DMS53 treated with DMSO at 0.1 percent for 48 hours (cell line): ENCODE data around the gene PDCD7.
"Not testable (repeated sequence)": the region's sequence is repeated elsewhere in the genome, so short reads cannot be mapped to it uniquely, and the experiment has no call there.

Experiments used
- DNase-seq: peaks from one replicate; lab custom pipeline; 2025; ENCODE audit not compliant: unreplicated experiment; lab: John Stamatoyannopoulos, UW

Gene PDCD7

DNA sequence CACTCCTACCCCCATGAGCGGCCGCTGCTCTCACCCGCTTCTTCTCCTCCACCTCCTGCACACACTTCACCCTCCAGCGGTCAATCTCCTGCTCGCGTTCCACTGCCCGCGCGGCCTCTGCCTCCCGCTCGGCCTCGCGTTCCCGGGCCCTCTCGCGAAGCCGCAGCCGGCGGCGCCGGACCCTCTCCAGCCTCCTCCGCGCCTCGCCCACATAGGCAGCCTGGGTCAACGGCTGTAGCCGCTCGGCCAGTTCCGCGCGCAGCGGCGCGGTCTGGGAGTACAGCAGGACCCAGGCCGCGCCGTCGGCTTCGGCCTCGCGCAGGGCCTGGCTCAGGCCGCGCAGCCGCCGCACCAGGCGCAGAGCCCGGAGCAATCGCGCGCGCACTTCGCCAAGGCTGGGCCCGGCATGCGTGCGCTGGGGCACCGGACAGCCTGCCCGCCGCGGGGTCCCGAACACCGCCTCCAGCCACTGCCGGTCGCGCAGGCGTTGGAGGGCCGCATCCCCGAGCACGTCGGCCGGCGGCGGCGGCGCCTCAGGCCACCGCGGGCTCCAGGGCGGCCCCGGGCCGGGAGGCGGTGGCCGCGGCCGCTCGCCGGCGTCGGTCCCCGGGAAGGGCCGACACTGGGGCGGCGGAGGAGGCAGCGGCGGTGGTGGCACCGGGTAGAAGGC is 595 bp downstream of the PDCD7 start:
- no peak for DNase-seq

DNA sequence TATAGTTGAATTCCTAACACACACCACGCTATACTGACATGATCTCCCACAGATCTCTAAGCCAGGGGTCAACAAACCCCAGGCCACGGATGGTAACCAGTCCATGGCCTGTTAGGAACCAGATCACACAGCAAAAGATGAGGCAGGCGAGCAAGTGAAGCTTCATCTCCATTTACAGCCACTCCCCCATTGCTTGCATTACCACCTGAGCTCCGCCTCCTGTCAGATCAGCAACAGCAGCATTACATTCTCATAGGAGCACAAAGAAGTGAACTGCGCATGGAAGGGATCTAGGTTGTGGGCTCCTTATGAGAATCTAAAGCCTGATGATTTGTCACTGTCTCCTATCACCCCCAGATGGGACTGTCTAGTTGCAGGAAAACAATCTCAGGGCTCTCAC is 2.7 kb downstream of the PDCD7 start:
- DNase-seq: no peak

DNA sequence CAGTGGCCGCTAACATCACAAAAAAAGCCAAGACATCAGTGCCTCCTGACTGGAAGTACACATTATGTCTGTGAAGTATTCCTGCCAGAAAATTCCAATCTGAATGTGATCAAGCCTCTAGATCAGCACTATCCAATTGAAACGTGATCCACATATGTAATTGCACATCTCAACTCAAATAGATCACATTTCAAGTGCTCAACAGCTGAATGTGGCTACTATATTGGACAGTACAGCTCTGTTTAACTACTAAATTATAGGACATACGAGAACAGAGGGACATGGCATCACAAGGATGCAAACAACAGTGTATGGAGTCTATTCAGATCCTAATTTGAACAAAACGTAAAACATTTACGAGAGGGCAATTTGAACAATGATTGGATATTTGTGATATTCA is 18.1 kb downstream of the PDCD7 start:
- DNase-seq: no peak

DNA sequence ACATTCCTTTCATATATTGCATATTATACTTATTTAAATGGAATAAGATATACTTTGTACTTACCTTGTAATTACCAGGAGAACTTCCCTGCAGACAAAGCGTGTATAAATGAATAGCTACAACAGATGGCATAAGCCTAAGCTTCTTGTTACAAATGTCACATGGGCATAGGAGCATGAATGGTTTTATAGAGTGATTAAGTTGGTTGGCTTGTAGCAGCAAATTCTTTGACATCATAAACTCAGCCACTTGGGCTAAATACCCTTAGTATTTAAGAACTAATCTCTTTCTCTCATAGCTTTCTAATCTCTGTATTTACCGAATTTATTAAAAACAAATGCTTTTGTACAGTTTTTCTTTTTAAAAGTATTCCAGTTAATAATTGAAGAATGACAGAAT is 18.5 kb downstream of the PDCD7 start, which contains the start of gene UBAP1L:
TSS of gene UBAP1L (minus strand) at position 115 of the 400 bp plus-strand sequence. CDS start 8,985 bp downstream, outside the sequence.
- DNase-seq: no peak

DNA sequence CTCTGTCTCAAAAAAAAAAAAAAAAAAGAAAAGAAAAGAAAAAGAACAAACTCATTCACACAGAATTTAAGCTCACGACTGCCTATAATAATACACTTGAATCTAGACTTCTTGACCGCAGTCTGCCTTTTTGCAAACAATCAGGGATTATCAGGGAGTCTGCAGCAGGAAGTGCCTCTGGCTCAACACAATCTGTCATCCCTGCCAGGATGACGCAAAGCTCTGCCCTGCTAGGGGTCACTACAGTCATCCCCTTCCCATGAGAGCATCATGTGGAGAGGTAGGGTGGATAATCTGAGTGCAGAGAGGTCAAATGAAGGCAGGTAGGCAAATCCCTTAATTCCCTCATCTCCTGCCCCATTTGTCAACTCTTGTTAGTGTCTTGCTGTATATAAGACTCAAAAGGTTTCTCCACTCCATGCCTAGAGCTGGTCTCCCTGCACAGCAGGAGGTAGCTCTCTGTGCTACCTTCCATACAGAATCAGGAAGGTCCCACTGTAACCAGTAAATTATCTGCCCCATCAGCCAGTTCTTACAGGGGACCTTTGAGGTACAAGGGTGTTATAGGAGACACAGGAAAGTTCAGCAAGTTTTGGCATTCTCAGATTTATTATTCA is 22.8 kb downstream of the PDCD7 start:
- no peak for DNase-seq

DNA sequence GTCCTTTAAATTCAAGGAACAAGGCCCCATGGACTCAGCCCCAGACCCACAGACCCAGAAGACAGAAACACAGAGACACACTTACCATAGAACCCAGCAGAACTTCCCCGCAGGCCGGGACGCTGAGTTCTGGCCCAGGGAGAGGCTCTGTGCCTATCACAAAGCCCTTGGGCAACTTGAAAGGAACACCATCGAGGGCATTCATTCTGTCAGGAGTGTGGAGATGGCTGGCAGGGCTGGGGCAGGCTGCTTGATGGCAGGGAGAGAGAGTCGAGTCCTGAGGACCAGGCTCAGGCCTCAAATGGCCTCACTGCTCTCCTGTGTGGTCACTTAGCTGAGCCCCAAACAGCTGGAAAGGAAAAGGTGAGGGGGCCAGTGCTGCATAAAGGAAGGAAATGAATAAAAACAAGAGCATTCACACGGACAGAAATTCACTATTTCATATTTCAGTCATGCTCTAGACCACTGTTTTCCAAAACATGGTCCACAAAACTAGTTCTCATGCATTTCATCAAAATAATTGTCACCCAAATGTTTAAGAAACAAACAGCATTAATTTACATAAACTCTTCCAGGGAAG is 27.5 kb downstream of the PDCD7 start:
- DNase-seq: no peak

DNA sequence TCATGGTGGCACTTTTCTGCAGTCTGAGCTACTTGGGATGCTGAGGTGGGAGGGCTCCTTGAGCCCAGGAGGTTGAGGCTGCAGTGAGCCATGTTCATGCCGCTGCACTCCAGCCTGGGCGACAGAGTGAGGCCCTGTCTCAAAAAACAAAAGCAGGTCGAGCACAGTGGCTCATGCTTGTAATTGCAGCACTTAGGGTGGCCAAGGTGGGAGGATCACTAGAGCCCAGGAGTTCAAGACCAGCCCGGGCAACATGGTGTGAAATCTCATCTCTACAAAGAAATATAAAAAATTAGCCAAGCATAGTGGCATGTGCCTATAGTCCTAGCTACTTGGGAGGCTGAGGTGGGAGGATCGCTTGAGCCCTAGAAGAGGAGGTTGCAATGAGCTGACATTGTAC is 28.6 kb downstream of the PDCD7 start:
- no peak for DNase-seq

DNA sequence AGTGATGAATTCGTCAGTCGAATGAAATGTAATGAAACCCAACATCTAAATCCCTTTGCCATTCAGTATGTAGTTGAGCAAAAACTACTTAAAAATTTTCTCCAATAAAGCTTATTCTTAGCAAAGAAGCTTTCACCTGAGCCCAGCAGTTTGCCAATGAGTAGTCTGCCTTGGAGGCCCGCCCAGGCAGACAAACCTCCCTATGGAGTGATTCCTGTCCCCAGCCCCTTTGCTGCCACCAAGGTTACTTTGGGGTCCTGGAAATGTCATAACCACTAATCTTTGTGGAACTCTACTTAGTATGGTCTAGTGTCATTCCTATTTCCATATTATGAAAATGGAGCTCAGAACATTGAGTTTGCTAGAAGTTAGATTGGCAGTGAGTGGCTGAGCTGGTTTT is 30.7 kb downstream of the PDCD7 start:
- no peak for DNase-seq

DNA sequence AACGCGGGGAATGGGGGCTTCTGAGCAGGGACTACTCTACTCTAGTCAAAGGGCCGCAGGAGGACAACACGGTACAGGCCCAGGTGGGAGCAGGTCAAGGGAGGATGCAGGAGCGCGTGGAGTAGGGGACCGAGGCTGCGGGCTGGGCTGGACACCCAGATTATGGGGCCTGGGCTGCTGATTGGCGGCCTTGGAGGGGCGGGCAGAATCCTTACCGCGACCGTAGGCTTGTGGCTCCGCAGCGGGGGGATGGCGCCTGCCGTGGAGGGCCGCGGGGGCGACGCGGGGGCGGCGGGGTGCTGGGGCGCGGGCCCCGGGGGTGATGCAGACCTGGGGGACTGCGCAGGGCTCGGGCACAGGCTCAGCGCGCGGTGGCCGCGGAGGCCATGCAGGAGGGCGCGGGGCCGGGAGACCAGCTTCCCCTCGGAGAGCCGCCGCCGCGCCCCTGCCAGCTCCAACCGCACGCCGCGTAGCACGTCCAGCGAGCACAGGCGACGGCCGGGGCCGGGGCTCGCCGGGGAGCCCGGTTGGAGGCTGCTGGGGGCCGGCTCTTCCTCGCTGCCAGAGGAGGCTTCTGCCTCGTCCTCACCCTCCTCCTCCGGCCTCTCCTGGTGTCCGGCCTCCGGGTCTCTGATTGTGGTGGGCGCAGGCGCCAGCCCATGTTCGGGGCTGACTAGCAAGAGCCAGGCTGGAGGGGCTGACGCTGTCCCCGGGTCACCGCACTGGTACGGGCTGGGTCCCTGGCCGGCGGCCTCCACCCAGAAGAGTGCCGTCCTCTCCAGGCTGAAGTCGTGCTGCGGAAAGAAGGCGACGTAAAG is 31.5 kb downstream of the PDCD7 start:
- DNase-seq: no peak

DNA sequence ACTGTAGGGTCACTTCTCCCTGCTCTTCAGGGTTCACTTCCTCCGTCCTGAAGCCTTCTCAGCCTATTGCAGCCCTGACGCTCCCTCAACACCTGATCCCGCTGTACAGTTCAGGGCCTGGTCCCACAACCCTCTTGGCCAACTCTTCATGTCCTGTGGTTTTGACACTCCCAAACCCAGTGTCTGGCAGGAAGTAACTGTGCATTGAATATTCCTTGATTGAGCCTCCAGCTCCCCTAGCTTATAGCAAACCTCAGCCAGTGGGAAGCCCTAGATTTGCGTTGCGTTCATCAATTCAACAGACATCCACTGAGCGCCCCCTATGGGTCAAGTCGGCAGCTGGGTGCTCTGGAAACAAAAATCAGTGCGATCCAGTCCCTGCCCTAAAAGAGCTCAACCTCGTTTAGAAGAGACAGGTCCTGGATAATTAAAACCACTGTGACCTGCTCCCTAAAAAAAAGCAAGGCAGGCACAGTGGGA is 32.2 kb downstream of the PDCD7 start:
- DNase-seq: no peak

DNA sequence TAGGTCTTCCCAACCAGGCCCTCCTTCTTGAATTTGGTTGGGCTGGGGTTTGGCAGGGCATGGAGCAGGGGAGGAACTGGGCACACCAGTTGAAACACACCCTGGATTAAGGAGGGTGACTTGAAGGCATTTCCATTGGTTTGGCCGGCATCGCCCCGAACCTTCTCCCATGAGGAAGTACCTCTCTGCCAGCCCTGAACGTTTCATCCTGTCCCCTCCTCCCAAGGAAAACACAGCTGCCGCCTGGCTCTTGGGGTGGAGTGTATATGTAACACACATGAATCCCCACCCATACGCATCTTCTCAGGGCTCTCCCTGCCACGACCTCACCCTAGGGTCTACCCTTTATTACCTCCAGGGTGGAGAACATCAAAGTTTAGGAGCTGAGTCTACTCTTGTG is 33.2 kb downstream of the PDCD7 start:
- no peak for DNase-seq

DNA sequence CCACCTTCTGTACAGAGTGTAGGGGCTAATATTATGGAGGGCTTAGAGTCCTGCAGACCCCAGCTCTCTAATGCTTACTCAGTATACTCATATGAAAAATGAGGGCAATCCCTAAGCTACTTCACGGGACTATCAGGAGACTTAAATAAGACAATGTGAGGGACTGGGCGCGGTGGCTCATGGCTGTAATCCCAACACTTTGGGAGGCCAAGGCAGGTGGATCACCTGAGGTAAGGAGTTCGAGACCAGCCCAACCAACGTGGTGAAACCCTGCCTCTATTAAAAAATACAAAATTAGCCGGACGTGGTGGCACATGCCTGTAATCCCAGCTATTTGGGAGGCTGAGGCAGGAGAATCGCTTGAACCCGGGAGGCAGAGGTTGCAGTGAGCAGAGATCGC is 33.8 kb downstream of the PDCD7 start:
- DNase-seq: not testable (repeated sequence)

DNA sequence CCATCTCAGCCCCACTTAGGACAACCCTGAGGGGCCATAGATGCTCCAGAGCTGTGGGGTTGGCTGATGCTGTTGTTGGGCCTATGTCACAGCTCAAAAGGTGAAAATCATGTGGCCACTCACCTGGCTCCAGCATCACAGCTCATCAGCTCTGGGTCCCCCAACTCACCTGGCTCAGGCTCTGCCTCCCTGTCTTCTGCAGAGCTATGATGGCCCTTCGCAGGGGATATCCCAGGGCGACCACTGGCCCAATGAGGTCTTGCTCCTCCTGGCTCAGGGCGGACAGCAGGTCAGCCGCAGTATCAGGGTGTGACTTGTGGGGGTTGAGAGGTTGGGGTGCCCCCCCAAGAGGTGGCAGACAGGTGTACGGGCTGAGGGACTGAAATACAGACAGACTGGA is 34.3 kb downstream of the PDCD7 start:
- DNase-seq: no peak

DNA sequence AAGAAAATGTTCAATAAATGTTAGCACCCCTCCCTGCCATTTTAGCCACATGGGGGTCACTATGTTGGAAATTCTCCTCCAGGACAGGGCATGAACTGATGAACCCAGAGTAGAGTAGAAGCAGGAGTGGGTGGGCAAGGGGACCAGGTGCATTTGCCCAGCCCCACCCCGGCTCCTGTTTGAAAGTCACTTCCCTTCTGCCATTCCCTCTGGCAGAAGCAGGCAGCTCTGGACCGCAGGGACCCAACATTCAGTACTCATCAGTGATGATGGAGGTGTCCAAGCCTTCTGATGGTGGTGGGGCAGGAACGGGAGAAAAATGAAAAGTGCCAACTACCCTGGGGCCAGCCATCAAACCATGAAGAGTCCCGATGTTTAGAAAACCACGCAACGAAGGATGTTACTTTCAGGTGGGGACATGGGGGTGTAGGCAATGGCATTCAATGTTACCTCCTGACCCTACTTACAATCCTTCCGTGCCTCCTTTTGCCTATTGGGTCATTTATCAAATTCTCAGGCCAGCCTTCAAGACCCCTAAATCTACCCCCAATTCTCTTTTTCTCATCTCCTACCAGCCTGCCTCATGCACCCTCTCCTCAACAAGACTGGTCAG is 35.9 kb downstream of the PDCD7 start:
- no peak for DNase-seq

DNA sequence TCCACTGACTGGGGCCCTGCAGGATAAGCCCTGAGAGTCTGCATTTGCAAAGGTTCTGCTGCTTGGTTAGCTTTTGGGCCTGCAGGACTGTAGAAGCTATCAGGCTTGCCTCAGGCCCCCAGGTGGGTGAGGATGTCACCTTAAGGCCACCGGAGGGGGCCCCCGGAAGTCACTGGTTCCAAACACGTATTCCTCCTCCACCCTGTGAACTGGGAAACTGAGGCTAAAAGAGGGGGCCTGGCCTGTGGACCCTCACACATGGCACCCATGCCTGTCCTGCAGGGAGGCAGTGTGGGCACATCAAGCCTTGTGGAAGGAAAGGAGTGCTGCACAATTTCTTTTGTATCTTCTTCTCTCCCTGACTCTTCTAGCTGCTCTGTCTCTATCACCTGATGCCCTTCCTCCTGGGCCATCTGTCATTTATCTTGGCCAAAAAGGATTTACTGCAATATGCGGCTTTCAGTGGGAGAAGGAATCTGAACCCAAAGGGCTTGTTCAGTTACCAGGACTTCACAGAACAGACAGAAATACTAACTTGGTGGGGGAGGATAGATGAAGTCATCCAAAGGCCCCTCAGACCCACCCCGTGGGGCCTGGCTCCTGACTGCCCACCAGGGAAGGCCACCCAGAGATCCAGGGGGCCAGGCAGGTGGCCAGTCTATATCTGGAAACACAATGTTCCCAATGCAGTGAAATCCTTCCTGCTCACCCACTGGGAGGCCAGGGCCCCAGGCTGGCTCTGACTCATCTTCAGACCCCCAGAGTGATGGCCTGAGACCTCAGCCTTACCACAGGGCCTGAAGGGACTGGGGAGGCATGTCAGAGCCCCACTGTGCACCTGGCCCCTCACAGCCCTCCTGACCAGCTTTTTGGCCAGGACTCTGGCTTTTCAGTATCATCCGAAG is 36.9 kb downstream of the PDCD7 start:
- no peak for DNase-seq

DNA sequence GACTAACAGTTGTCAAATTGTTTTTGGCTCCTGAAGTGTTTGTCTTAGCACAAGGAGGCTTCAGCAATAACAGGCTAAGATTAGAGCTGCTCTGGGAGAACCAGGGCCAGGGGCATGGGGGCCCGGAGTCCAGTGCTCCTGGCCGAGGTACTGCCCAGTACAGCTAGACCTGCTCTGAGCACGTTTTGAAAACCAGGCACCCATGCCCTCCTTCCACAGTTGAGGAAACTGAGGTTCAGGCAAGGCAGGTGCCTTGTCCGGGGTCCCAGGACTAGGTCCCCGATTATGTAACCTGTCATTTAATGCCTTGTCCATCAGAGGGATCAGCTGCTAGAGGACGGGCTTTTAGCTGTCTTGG is 37.9 kb downstream of the PDCD7 start:
- DNase-seq: no peak

DNA sequence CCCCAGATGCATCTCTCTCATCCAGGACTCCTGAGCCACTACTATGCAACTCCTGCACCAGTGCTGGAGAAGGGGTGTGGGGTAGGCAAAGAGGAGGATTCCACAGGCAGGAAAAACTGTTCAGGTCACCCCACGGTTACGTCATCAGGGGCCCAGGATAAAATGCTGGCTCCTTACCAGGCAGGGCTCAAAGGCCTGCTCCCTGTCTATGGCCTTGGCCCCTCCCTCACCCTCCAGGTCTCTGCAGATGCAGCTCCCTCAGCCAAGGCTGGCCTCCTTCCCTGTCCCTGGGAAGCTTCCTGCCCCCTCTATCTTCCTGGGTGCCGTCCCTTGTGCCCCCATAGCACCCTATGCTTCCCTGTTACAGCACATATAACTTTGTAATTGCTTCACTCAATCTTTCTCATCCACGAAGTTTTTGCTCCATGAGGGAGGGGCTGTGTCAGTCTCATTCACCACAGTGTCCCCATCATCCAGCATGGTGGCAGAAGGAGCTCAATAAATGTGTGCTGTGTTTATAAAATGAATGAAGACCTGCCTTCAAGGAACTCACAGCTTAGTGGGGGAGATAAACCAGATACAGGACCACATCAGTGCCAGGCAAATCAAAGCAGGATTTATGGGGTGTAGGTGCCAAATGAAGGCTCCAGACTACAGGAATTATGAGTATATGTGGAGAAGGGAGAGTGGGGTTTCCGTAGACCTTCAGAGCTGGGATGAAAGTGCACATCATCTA is 38.4 kb downstream of the PDCD7 start:
- DNase-seq: no peak

DNA sequence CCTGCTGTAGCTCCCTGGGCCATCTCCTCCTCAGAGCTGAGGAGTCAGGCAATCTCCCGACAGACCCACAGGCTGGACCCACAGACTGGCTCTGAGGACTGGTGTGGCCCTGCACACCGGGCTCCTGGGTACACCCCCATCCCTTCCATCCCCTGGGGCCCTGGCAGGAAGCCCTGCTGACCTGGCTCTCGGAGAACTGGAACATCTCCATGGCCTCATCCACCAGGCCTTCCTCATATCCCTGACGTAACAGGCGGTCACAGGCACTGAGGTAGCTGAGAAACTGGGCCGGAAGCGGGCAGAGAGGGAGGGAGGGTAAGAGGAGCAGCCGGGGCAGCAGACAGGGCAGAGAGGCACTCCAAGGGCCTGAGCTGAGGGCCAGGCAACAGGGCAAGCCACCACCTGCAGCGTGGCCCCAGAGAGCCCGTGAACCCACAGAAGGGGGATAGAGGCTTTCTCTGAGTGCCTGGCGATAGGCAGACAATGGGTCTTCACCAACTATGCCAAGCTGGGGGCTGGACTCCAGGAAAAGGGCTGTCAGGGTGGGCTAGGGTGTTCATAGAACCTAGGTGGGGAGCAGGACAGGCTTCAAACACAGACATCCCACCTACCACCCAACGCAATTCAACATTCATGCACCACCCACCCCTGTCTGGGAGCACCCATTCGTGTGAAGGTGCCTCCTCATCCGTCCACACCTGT is 39.2 kb downstream of the PDCD7 start:
- DNase-seq: no peak

DNA sequence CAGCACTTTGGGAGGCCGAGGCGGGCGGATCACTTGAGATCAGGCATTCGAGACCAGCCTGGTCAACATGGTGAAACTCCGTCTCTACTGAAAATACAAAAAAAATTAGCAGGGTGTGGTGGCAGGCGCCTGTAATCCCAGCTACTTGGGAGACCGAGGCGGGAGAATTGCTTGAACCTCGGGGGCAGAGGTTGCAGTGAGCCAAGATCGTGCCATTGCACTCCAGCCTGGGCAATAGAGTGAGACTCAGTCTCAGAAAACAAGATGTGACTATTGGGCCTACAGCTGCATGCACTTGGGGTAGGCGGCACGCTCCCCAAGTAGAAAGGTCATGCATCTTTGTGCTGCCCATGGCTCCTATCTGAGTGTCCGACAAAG is 39.8 kb downstream of the PDCD7 start:
- not testable (repeated sequence) for DNase-seq
